Measurements from ENCODE around the gene BICDL1. TPM values are rescaled to one million over a fixed set of nuclear protein-coding genes. Genes with fewer than 3 reads are reported as not detected.
"Not testable (repeated sequence)": the region's sequence is repeated elsewhere in the genome, so short reads cannot be mapped to it uniquely, and the experiment has no call there.

The BICDL1 gene
- total RNA-seq, 1 experiment from 2014 or later, result 22.2 TPM

GRCh38 chr12:120041386-120042231 is 52.6 kb downstream of the BICDL1 start:
- intact Hi-C loops (cut with micrococcal nuclease; ENCODE audit: unreplicated experiment), result no loop called here
- in situ Hi-C loops (cut with HindIII; ENCODE audit: low pct_unique_long_range_greater_than_20kb, low sequenced_read_pairs), result no loop called here
- ATAC-seq (no peak), DNase-seq (ENCODE audit: low read depth, low spot score) (no peak)
- BruUV-seq (replicated peaks), result no TSS peak
- CTCF ChIA-PET, result no interaction called here
- POLR2A ChIA-PET, result no interaction called here
- TF ChIP-seq SIN3A (IDR thresholded peaks at IDR 0.05; ENCODE audit: borderline replicate concordance, insufficient read depth, low read depth, low read length) (no peak), TCF7L2 (IDR thresholded peaks at IDR 0.05; ENCODE audit: low read depth, low read length) (no peak), POLR2AphosphoS5 (IDR thresholded peaks at IDR 0.05; ENCODE audit: low read depth, low read length) (no peak), CTCF (IDR thresholded peaks at IDR 0.05) (no peak), REST (IDR thresholded peaks at IDR 0.05; ENCODE audit: insufficient read depth in 1 of 2, low read depth in 2 of 2, low read length in 1 of 2) (no peak)
- Histone ChIP-seq H3K36me3 (ENCODE audit: control insufficient read depth, insufficient read depth, low read length) (no peaks in the 10 kb centered on the region), H3K27ac (ENCODE audit: low read length) (no peak overlapping the region), H3K9me3 (ENCODE audit: control insufficient read depth, insufficient read depth, low read depth, low read length) (no peaks in the 10 kb centered on the region), H3K4me1 (ENCODE audit: control insufficient read depth, insufficient read depth, low read length) (no peaks in the 10 kb centered on the region), H3K27me3 (ENCODE audit: control insufficient read depth, insufficient read depth, low read length) (no peaks in the 10 kb centered on the region), H3K4me3 (ENCODE audit: low read depth in 2 of 2, low read length in 2 of 2) (no peak overlapping the region)

GRCh38 chr12:120045367-120045766 is 56.3 kb downstream of the BICDL1 start:
- ATAC-seq; BruUV-seq (replicated peaks); H3K27ac ChIP-seq (ENCODE audit: low read length); intact Hi-C loops (cut with micrococcal nuclease; ENCODE audit: unreplicated experiment); H3K4me3 ChIP-seq (ENCODE audit: low read depth in 2 of 2, low read length in 2 of 2); H3K9me3 ChIP-seq (ENCODE audit: control insufficient read depth, insufficient read depth, low read depth, low read length); in situ Hi-C loops (cut with HindIII; ENCODE audit: low pct_unique_long_range_greater_than_20kb, low sequenced_read_pairs); H3K36me3 ChIP-seq (ENCODE audit: control insufficient read depth, insufficient read depth, low read length); POLR2A ChIA-PET; H3K27me3 ChIP-seq (ENCODE audit: control insufficient read depth, insufficient read depth, low read length); DNase-seq (ENCODE audit: low read depth, low spot score); H3K4me1 ChIP-seq (ENCODE audit: control insufficient read depth, insufficient read depth, low read length); CTCF ChIA-PET: not testable (repeated sequence)

GRCh38 chr12:120047072-120047471 is 58.0 kb downstream of the BICDL1 start:
- CTCF ChIA-PET, result no interaction called here

More at GRCh38 chr12:120047072-120047471, 58.0 kb downstream of the BICDL1 start:
- ATAC-seq (no peak), DNase-seq (ENCODE audit: low read depth, low spot score) (no peak)
- Histone ChIP-seq H3K4me1 (ENCODE audit: control insufficient read depth, insufficient read depth, low read length) (no peaks in the 10 kb centered on the region), H3K36me3 (ENCODE audit: control insufficient read depth, insufficient read depth, low read length) (no peaks in the 10 kb centered on the region), H3K27me3 (ENCODE audit: control insufficient read depth, insufficient read depth, low read length) (no peaks in the 10 kb centered on the region), H3K27ac (ENCODE audit: low read length) (no peak overlapping the region), H3K9me3 (ENCODE audit: control insufficient read depth, insufficient read depth, low read depth, low read length) (no peaks in the 10 kb centered on the region), H3K4me3 (ENCODE audit: low read depth in 2 of 2, low read length in 2 of 2) (no peak overlapping the region)
- in situ Hi-C loops (cut with HindIII; ENCODE audit: low pct_unique_long_range_greater_than_20kb, low sequenced_read_pairs) (no loop called here), intact Hi-C loops (cut with micrococcal nuclease; ENCODE audit: unreplicated experiment) (no loop called here)
- BruUV-seq (replicated peaks), result no TSS peak
- POLR2A ChIA-PET, result no interaction called here
- TF ChIP-seq POLR2AphosphoS5 (IDR thresholded peaks at IDR 0.05; ENCODE audit: low read depth, low read length), result no peak
- TF ChIP-seq TCF7L2 (IDR thresholded peaks at IDR 0.05; ENCODE audit: low read depth, low read length), result no peak
- no peak for TF ChIP-seq CTCF (IDR thresholded peaks at IDR 0.05)
- TF ChIP-seq REST (IDR thresholded peaks at IDR 0.05; ENCODE audit: insufficient read depth in 1 of 2, low read depth in 2 of 2, low read length in 1 of 2), result no peak
- TF ChIP-seq SIN3A (IDR thresholded peaks at IDR 0.05; ENCODE audit: borderline replicate concordance, insufficient read depth, low read depth, low read length), result no peak

Measured in Panc1 (cell line).